Peyer's patch (tissue), 4 donors: Measurements from ENCODE around the gene NPAS2. TPM values are rescaled to one million over a fixed set of nuclear protein-coding genes. Genes with fewer than 3 reads are reported as not detected.

ENCODE experiments used
- DNase-seq, 3 donors: peaks; one replicate each; pipeline ENCODE4 v3.0.0-alpha.2; 2017 to 2019
- H3K27ac ChIP-seq, 4 donors: fragments of 200-600 bp; sonication (generic); one replicate each; pipeline ENCODE4 v1.5.1; 2016 to 2019
- H3K27me3 ChIP-seq, 2 donors: fragments of 200-600 bp; sonication (generic); one replicate each; pipeline ENCODE4 v1.5.1; 2019
- H3K36me3 ChIP-seq, 3 donors: fragments of 200-600 bp; sonication (generic); one replicate each; pipeline ENCODE4 v1.5.1; 2016 to 2019
- H3K4me1 ChIP-seq, 4 donors: fragments of 200-600 bp; sonication (generic); one replicate each; pipeline ENCODE4 v1.5.1; 2016 to 2019
- H3K4me3 ChIP-seq, 4 donors: fragments of 200-600 bp; sonication (generic); 1 replicate in 3 of 4; 2 replicates in 1 of 4; pipeline ENCODE4 v1.5.1; 2016 to 2019; ENCODE audit warnings: mild to moderate bottlenecking in 1 of 4
- H3K9me3 ChIP-seq, 4 donors: fragments of 200-600 bp; sonication (generic); one replicate each; pipeline ENCODE4 v1.5.1; 2016 to 2019; ENCODE audit warnings: mild to moderate bottlenecking in 1 of 4
- CTCF ChIP-seq, 6 experiments: fragments of 450-650 bp in 4 of 6; fragments of 200-600 bp in 2 of 6; sonication (generic) in 1 of 6; IDR thresholded peaks; one replicate each; pipeline ENCODE4 v1.5.1; 2017 to 2019; ENCODE audit warnings: antibody characterized with exemption in 6 of 6, mild to moderate bottlenecking in 3 of 6, moderate library complexity in 1 of 6
- POLR2A ChIP-seq, 2 donors: fragments of 450-650 bp; IDR thresholded peaks; one replicate each; pipeline ENCODE4 v1.5.1; 2017; ENCODE audit warnings: antibody characterized with exemption in 2 of 2, mild to moderate bottlenecking in 2 of 2, moderate library complexity in 2 of 2
- total RNA-seq, 4 donors: library from RNA; depleted of rRNA; stranded (reverse); fragments of >200 nt; gene quantifications; one replicate each; pipeline ENCODE4 v1.1.0, GENCODE V29; 2016

Gene NPAS2
- total RNA-seq, 4 donors from 2014 or later, result 29.7 to 99.5 (median 95.5) TPM

- H3K4me1 ChIP-seq, result no peaks in the 10 kb centered on the region
- no peaks in the 10 kb centered on the region for H3K9me3 ChIP-seq
- no peak overlapping the region for H3K4me3 ChIP-seq
- H3K27ac ChIP-seq, result no peak overlapping the region
- peaks cover 0 to 56% (median 0%) of the 10 kb centered on the region in 3 donors for H3K36me3 ChIP-seq
- TF ChIP-seq POLR2A (IDR thresholded peaks at IDR 0.05), result no peak
- no peaks in the 10 kb centered on the region for H3K27me3 ChIP-seq
- DNase-seq, result no peak
Observed at GRCh38 chr2:100990650-100991403, 170.9 kb downstream of the NPAS2 start.

- TF ChIP-seq CTCF (IDR thresholded peaks at IDR 0.05) (no peak), POLR2A (IDR thresholded peaks at IDR 0.05) (no peak)
- Histone ChIP-seq H3K4me1 (no peaks in the 10 kb centered on the region), H3K27ac (no peak overlapping the region), H3K4me3 (no peak overlapping the region), H3K27me3 (no peaks in the 10 kb centered on the region), H3K36me3 (peaks cover 0 to 56% (median 0%) of the 10 kb centered on the region in 3 donors), H3K9me3 (no peaks in the 10 kb centered on the region)
- DNase-seq, result no peak
Observed at GRCh38 chr2:100991404-100991773, 171.4 kb downstream of the NPAS2 start.

- H3K36me3 ChIP-seq, result peaks cover 0 to 55% (median 0%) of the 10 kb centered on the region in 3 donors
Observed at GRCh38 chr2:100992262-100992661, 172.3 kb downstream of the NPAS2 start.

GRCh38 chr2:100993294-100993693 is 173.4 kb downstream of the NPAS2 start:
- H3K9me3 ChIP-seq, result no peaks in the 10 kb centered on the region
- H3K4me3 ChIP-seq, result no peak overlapping the region
- H3K36me3 ChIP-seq, result peaks cover 0 to 47% (median 0%) of the 10 kb centered on the region in 3 donors
- TF ChIP-seq POLR2A (IDR thresholded peaks at IDR 0.05) (no peak), CTCF (IDR thresholded peaks at IDR 0.05) (no peak)
- H3K27ac ChIP-seq, result no peak overlapping the region
- DNase-seq, result no peak
- H3K27me3 ChIP-seq, result no peaks in the 10 kb centered on the region
- no peaks in the 10 kb centered on the region for H3K4me1 ChIP-seq

More at GRCh38 chr2:100992262-100992661, 172.3 kb downstream of the NPAS2 start:
- H3K4me1 ChIP-seq, result no peaks in the 10 kb centered on the region
- no peaks in the 10 kb centered on the region for H3K9me3 ChIP-seq
- no peak overlapping the region for H3K27ac ChIP-seq
- DNase-seq, result no peak
- no peaks in the 10 kb centered on the region for H3K27me3 ChIP-seq
- H3K4me3 ChIP-seq, result no peak overlapping the region
- TF ChIP-seq CTCF (IDR thresholded peaks at IDR 0.05) (no peak), POLR2A (IDR thresholded peaks at IDR 0.05) (no peak)

- peaks cover 0 to 36% (median 0%) of the 10 kb centered on the region in 3 donors for H3K36me3 ChIP-seq
- no peak overlapping the region for H3K4me3 ChIP-seq
- TF ChIP-seq POLR2A (IDR thresholded peaks at IDR 0.05) (no peak), CTCF (IDR thresholded peaks at IDR 0.05) (no peak)
- no peaks in the 10 kb centered on the region for H3K4me1 ChIP-seq
- H3K27ac ChIP-seq, result no peak overlapping the region
- no peak for DNase-seq
- no peaks in the 10 kb centered on the region for H3K27me3 ChIP-seq
- no peaks in the 10 kb centered on the region for H3K9me3 ChIP-seq
Observed at GRCh38 chr2:100995309-100996075, 175.6 kb downstream of the NPAS2 start.
